Measurements from ENCODE around the gene RPLP2. TPM values are rescaled to one million over a fixed set of nuclear protein-coding genes. Genes with fewer than 3 reads are reported as not detected.

Gene RPLP2
- total RNA-seq, 2 donors from 2014 or later = 170 to 221 TPM

DNA sequence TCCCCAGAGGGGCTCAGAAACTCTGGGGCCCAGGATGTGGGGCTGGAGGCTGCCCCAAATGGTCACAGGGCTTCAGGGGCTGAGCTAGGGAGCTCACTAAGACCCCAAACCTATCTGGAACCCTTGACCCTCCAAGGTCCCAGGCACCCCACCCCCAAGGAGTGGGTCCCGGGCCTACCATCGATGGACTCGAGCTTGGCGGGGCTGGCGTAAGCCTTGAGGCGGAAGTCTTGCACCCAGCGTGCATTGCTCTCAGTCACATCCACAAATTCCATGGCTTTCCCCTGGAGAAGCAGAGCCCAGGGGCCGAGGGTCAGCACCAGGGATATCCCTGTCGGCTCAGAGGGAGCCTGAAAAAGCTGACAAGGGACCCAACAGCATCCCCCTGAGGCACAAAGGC is 35.9 kb upstream of the RPLP2 start:
- Histone ChIP-seq H3K4me3 (no peak overlapping the region), H3K27me3 (replicated peaks; ENCODE audit: insufficient read depth) (no peaks in the 10 kb centered on the region), H3K4me1 (ENCODE audit: control insufficient read depth in 1 of 2, low read depth in 2 of 2) (peaks cover 15 to 34% of the 10 kb centered on the region in 2 donors), H3K9me3 (no peaks in the 10 kb centered on the region), H3K36me3 (peaks cover 20% of the 10 kb centered on the region), H3K27ac (no peak overlapping the region)
- no peak for TF ChIP-seq CTCF (IDR thresholded peaks at IDR 0.05)
- ATAC-seq (ENCODE audit: insufficient number of reproducible peaks, low FRiP score, low read depth) (no peak), DNase-seq (ENCODE audit: low spot score) (no peak)

DNA sequence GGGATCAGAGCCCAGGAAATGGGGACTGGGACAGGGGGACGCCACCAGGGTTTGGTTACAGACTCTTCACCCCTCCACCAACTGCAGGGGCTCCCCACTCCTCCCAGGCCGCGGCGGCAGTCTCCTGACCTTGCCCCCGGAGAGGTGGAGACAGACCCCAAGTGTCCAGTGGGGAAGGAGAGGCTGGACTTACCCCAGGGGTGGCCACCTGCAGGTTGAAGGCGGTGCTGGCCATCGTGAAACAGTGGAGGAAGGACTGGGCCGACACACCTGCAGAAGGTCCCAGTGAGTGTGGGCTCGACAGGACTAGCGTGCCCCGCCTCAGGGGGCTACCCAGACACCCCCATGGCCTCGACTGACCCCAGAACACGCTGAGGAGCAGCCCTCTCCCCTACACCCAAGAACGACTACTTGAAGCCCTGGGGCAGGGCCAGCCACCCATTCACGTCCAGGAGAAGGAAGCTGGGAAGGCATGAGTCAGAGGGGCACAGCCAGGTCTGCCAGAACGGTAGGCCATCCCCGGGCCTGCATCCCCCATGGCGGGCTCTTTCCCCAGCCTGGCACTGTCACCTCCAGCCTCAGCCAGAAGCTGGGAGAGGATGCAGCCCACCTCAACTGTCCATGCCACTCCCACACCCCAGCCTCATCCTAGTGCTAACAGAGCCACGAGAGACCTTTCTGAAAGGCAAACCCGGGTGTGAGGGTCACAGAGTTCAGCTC is 34.7 kb upstream of the RPLP2 start:
- peaks cover 16% of the 10 kb centered on the region for H3K36me3 ChIP-seq
- TF ChIP-seq CTCF (IDR thresholded peaks at IDR 0.05) = no peak
- H3K4me1 ChIP-seq (ENCODE audit: control insufficient read depth in 1 of 2, low read depth in 2 of 2) = peaks cover 15 to 34% of the 10 kb centered on the region in 2 donors
- DNase-seq (ENCODE audit: low spot score) (no peak), ATAC-seq (ENCODE audit: insufficient number of reproducible peaks, low FRiP score, low read depth) (no peak)
- H3K27me3 ChIP-seq (replicated peaks; ENCODE audit: insufficient read depth) = no peaks in the 10 kb centered on the region
- no peak overlapping the region for H3K4me3 ChIP-seq
- no peaks in the 10 kb centered on the region for H3K9me3 ChIP-seq
- no peak overlapping the region for H3K27ac ChIP-seq

GRCh38 chr11:776263-776560 is 33.6 kb upstream of the RPLP2 start:
- Histone ChIP-seq H3K4me3 (peak overlapping the region; percentile 89), H3K27ac (no peak overlapping the region), H3K9me3 (no peaks in the 10 kb centered on the region), H3K4me1 (ENCODE audit: control insufficient read depth in 1 of 2, low read depth in 2 of 2) (peaks cover 15 to 34% of the 10 kb centered on the region in 2 donors), H3K27me3 (replicated peaks; ENCODE audit: insufficient read depth) (no peaks in the 10 kb centered on the region), H3K36me3 (peaks cover 6% of the 10 kb centered on the region)
- no peak for DNase-seq (ENCODE audit: low spot score)
- no peak for ATAC-seq (ENCODE audit: insufficient number of reproducible peaks, low FRiP score, low read depth)
- no peak for TF ChIP-seq CTCF (IDR thresholded peaks at IDR 0.05)

GRCh38 chr11:776561-777287 is 33.0 kb upstream of the RPLP2 start:
- no peak for DNase-seq (ENCODE audit: low spot score)
- peaks cover 5% of the 10 kb centered on the region for H3K36me3 ChIP-seq
- peak overlapping the region; percentile 58 to 60 for H3K27ac ChIP-seq
- no peaks in the 10 kb centered on the region for H3K27me3 ChIP-seq (replicated peaks; ENCODE audit: insufficient read depth)
- ATAC-seq (ENCODE audit: insufficient number of reproducible peaks, low FRiP score, low read depth) = no peak
- H3K9me3 ChIP-seq = no peaks in the 10 kb centered on the region
- TF ChIP-seq CTCF (IDR thresholded peaks at IDR 0.05) = no peak
- H3K4me3 ChIP-seq = peak overlapping the region; percentile 89
- peaks cover 15 to 34% of the 10 kb centered on the region in 2 donors for H3K4me1 ChIP-seq (ENCODE audit: control insufficient read depth in 1 of 2, low read depth in 2 of 2)

All from thoracic aorta (tissue), 2 donors.